ENCODE data around the gene GIPC3.

The GIPC3 gene

DNA sequence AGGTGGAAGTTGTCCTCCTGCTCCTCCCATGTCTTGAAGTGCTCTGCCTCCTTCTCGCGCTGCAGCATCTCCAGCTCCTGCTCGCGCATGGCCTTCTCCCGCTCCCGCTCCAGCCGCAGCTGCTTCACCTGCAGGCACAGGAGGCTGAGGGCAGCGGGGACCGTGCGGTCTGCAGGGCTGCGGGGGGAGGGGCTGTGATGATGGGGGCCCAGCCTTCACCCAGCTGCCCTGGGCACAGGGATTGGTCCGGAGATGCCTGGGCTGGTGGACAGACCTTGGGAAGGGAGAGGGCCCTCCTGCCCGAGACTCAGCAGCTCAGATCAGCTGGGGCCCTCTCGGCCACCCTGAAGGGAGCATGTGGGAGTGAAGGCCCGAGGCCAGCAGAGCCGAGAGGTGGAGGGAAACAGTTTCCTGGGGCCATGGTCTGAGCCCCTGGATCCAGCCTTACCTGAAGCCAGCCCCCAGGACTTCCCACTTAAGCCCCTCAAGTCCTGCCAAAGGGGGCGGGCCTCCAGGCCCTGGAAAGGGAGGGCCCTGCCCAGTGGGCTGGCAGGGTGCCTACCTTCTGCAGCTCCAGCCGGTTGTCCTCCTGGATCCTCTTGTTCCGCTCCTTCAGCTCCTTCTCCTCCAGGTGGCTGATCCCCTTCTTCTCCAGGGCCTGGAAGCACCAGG, 35.0 kb downstream of the GIPC3 start:
- Histone ChIP-seq H3K4me3 (ENCODE audit: severe bottlenecking) (no peak overlapping the region), H3K4me1 (ENCODE audit: insufficient read depth, poor library complexity, severe bottlenecking) (peaks cover 5% of the 10 kb centered on the region), H3K27ac (ENCODE audit: poor library complexity, severe bottlenecking) (no peak overlapping the region), H3K9me3 (ENCODE audit: severe bottlenecking) (no peaks in the 10 kb centered on the region), H3K27me3 (ENCODE audit: insufficient read depth, poor library complexity, severe bottlenecking) (no peaks in the 10 kb centered on the region), H3K36me3 (ENCODE audit: low read depth) (0 out of 2 replicates have a peak, but pooled peaks cover 4% of the 10 kb centered on the region)
- ATAC-seq (ENCODE audit: low read depth) (no peak; the same call in 2 of the 3 replicates), DNase-seq (ENCODE audit: low spot score) (no peak)
- no peak for TF ChIP-seq CTCF (IDR thresholded peaks at IDR 0.05; ENCODE audit: poor library complexity, severe bottlenecking)

DNA sequence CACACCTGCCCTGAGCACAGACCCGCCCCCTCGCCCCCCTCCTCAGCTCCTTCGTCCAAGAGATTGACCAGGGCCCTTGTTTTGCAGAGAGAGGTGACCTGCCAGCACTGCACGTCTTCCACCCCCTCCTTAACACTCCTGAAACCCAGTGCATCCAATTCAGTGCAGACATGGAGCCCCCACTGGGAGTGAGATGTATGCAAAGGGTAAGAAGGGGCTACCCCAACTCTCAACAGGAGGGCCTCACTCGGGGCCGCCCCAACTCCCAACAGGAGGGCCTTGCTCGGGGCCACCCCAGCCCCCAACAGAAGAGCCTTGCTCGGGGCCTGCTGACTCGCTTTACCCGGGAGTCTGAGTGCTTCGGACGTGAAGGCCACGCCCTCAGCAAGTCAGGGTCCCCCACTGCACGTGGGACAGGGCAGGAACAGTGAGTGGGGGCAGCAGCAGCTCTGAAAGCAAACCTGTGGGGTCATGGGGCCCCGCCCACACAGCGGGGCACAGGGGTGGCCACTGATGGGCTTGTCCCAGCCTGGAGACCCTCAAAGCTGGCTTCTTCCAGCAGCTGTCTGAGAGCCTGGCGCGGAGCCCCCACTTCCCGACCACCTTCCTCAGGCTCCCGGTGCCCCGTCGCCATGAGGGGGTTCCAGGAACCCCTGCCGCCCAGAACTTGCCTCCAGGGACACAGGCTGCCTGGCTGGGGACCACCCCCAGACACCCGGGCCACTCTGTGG, 35.7 kb downstream of the GIPC3 start:
- Histone ChIP-seq H3K27me3 (ENCODE audit: insufficient read depth, poor library complexity, severe bottlenecking) (no peaks in the 10 kb centered on the region), H3K36me3 (ENCODE audit: low read depth) (0 out of 2 replicates have a peak, but pooled peaks cover 4% of the 10 kb centered on the region), H3K9me3 (ENCODE audit: severe bottlenecking) (no peaks in the 10 kb centered on the region), H3K27ac (ENCODE audit: poor library complexity, severe bottlenecking) (no peak overlapping the region), H3K4me1 (ENCODE audit: insufficient read depth, poor library complexity, severe bottlenecking) (peaks cover 5% of the 10 kb centered on the region), H3K4me3 (ENCODE audit: severe bottlenecking) (no peak overlapping the region)
- no peak for DNase-seq (ENCODE audit: low spot score)
- TF ChIP-seq CTCF (IDR thresholded peaks at IDR 0.05; ENCODE audit: poor library complexity, severe bottlenecking), result no peak
- no peak for ATAC-seq (ENCODE audit: low read depth)

DNA sequence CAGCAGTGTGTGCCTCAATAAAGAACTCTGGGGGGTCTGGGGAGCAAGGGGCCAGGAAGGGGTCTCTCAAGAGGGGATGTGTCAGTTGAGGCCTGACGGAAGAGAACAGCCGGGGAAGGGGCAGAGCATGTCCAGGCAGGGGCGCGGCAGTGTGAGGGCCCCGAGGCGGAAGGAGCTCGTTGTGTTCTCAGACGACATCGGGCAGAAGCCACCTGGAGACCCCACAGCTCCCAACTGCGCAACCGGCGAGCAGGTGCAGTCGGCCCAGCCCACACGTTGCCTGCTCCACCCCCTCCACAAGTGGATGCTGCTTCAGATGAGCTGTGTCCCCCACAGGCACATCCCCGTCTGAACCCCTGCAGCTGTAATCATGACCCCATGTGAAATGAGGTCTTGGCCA, 36.4 kb downstream of the GIPC3 start:
- Histone ChIP-seq H3K4me3 (ENCODE audit: severe bottlenecking) (no peak overlapping the region), H3K4me1 (ENCODE audit: insufficient read depth, poor library complexity, severe bottlenecking) (peaks cover 5% of the 10 kb centered on the region), H3K27me3 (ENCODE audit: insufficient read depth, poor library complexity, severe bottlenecking) (no peaks in the 10 kb centered on the region), H3K27ac (ENCODE audit: poor library complexity, severe bottlenecking) (no peak overlapping the region), H3K9me3 (ENCODE audit: severe bottlenecking) (no peaks in the 10 kb centered on the region), H3K36me3 (ENCODE audit: low read depth) (0 out of 2 replicates have a peak, but pooled peaks cover 4% of the 10 kb centered on the region)
- DNase-seq (ENCODE audit: low spot score) (no peak), ATAC-seq (ENCODE audit: low read depth) (no peak)
- no peak for TF ChIP-seq CTCF (IDR thresholded peaks at IDR 0.05; ENCODE audit: poor library complexity, severe bottlenecking)

DNA sequence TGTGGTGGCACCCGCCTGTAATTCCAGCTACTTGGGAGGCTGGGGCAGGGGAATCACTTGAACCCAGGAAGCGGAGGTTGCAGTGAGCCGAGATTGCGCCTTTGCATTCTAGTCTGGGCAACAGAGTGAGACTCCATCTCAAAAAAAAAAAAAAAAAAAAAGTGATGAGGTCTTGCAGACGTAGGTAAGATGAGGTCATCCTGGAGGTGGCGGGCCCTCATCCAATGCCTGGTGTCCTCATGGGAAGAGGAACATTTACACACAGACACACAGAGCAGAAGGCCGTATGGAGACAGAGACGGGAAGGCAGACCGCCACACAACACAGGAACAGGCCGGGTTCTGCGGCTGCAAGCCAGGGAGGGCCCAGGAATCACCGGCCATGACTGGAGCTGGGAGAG, 36.9 kb downstream of the GIPC3 start:
- DNase-seq (ENCODE audit: low spot score) (no peak), ATAC-seq (ENCODE audit: low read depth) (no peak)
- Histone ChIP-seq H3K27me3 (ENCODE audit: insufficient read depth, poor library complexity, severe bottlenecking) (no peaks in the 10 kb centered on the region), H3K27ac (ENCODE audit: poor library complexity, severe bottlenecking) (no peak overlapping the region), H3K4me3 (ENCODE audit: severe bottlenecking) (no peak overlapping the region), H3K9me3 (ENCODE audit: severe bottlenecking) (no peaks in the 10 kb centered on the region), H3K4me1 (ENCODE audit: insufficient read depth, poor library complexity, severe bottlenecking) (peaks cover 5% of the 10 kb centered on the region), H3K36me3 (ENCODE audit: low read depth) (0 out of 2 replicates have a peak, but pooled peaks cover 4% of the 10 kb centered on the region)
- no peak for TF ChIP-seq CTCF (IDR thresholded peaks at IDR 0.05; ENCODE audit: poor library complexity, severe bottlenecking)

- Histone ChIP-seq H3K36me3 (ENCODE audit: low read depth) (0 out of 2 replicates have a peak, but pooled peaks cover 4% of the 10 kb centered on the region), H3K4me1 (ENCODE audit: insufficient read depth, poor library complexity, severe bottlenecking) (peaks cover 5% of the 10 kb centered on the region), H3K27ac (ENCODE audit: poor library complexity, severe bottlenecking) (no peak overlapping the region), H3K27me3 (ENCODE audit: insufficient read depth, poor library complexity, severe bottlenecking) (no peaks in the 10 kb centered on the region), H3K4me3 (ENCODE audit: severe bottlenecking) (no peak overlapping the region), H3K9me3 (ENCODE audit: severe bottlenecking) (no peaks in the 10 kb centered on the region)
- DNase-seq (ENCODE audit: low spot score), result no peak
- no peak for ATAC-seq (ENCODE audit: low read depth)
- TF ChIP-seq CTCF (IDR thresholded peaks at IDR 0.05; ENCODE audit: poor library complexity, severe bottlenecking), result no peak
Measured at GRCh38 chr19:3623716-3624115, 38.4 kb downstream of the GIPC3 start.
